Neural crest cell (in vitro differentiated cells): ENCODE measurements around the gene SNAI3. TPM values are rescaled to one million over a fixed set of nuclear protein-coding genes. Genes with fewer than 3 reads are reported as not detected.

Experiments used
- DNase-seq: peaks from one replicate; pipeline ENCODE4 v3.0.0; 2021; ENCODE audit warnings: low read depth, mixed read lengths, low spot score
- H3K27ac Mint-ChIP-seq: one replicate; pipeline ENCODE4 v1.8.0; 2021; ENCODE audit warnings: mild to moderate bottlenecking, mixed read lengths; ENCODE audit not compliant: unreplicated experiment
- H3K27me3 Mint-ChIP-seq: 2 replicates; pipeline ENCODE4 v1.8.0; 2021; ENCODE audit warnings: low read depth, mild to moderate bottlenecking, mixed read lengths
- H3K36me3 Mint-ChIP-seq: 2 replicates; pipeline ENCODE4 v1.8.0; 2021; ENCODE audit warnings: low read depth, mild to moderate bottlenecking, mixed read lengths
- H3K4me1 Mint-ChIP-seq: 2 replicates; pipeline ENCODE4 v1.8.0; 2021; ENCODE audit warnings: mixed read lengths
- H3K4me3 Mint-ChIP-seq: one replicate; pipeline ENCODE4 v1.8.0; 2021; ENCODE audit warnings: mild to moderate bottlenecking, mixed read lengths
- H3K9me3 Mint-ChIP-seq: 2 replicates; pipeline ENCODE4 v1.8.0; 2021; ENCODE audit warnings: mixed read lengths
- CTCF ChIP-seq: fragments of 200-600 bp; sonication (generic); conservative IDR thresholded peaks from 2 replicates; pipeline ENCODE4 v1.5.0; 2021; ENCODE audit warnings: antibody characterized with exemption, mild to moderate bottlenecking
- total RNA-seq: library from RNA; stranded (reverse); gene quantifications from 2 replicates; pipeline ENCODE4 v1.2.1, GENCODE V29; 2021

SNAI3 gene
- total RNA-seq, 1 donor from 2014 or later: not detected

- H3K4me1 Mint-ChIP-seq: peaks cover 8% of the 10 kb centered on the region
- H3K36me3 Mint-ChIP-seq: no peaks in the 10 kb centered on the region
- DNase-seq: no peak
- TF ChIP-seq CTCF: no peak
- H3K27ac Mint-ChIP-seq: no peak overlapping the region
- no peak overlapping the region for H3K4me3 Mint-ChIP-seq
- peaks cover 25% of the 10 kb centered on the region for H3K27me3 Mint-ChIP-seq
- H3K9me3 Mint-ChIP-seq: no peaks in the 10 kb centered on the region
Observed at GRCh38 chr16:88639231-88640038, 46.9 kb downstream of the SNAI3 start.

DNA sequence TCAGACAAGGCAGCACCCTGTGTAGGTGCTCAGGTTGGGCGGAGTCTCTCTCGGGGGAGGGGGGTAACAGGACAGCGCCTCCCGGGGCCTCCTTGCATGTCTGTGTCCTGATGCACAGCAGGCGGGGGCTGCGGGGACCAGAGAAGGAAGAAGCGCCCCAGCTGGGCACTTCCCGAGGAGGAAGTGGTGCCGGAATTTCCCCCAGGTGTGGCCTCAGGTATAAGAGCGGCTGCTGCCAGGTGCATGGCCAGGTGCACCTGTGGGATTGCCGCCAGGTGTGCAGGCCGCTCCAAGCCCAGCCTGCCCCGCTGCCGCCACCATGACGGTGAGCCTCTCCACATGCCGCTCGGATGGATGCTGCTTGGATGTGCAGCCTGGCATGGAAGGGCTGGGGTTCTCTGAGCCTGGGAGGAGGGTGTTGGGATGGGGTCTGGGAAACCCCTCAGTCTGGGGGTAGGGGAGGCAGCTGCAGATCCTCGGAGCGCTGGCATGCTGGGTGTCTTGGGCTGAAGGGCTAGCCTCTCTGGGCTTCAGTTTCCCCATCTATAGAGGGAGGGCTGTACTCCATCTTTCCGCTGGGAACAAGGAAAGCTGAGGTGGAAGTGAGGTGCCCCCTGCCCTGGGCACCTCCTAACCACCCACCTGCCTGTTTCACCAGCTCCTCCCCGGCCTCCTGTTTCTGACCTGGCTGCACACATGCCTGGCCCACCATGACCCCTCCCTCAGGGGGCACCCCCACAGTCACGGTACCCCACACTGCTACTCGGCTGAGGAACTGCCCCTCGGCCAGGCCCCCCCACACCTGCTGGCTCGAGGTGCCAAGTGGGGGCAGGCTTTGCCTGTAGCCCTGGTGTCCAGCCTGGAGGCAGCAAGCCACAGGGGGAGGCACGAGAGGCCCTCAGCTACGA, 47.7 kb downstream of the SNAI3 start, which contains the start of gene IL17C:
IL17C (plus strand) TSS at position 250 of the 908 bp plus-strand sequence; CDS start at position 320, 70 bp downstream.
- Mint-ChIP-seq H3K9me3 (no peaks in the 10 kb centered on the region), H3K27ac (no peak within 1 kb of the TSS), H3K27me3 (peaks cover 25% of the 10 kb centered on the region), H3K36me3 (no peaks in the 10 kb centered on the region), H3K4me1 (peaks cover 8% of the 10 kb centered on the region), H3K4me3 (peak within 1 kb of the TSS; percentile 4)
- TF ChIP-seq CTCF: no peak
- no peak for DNase-seq

DNA sequence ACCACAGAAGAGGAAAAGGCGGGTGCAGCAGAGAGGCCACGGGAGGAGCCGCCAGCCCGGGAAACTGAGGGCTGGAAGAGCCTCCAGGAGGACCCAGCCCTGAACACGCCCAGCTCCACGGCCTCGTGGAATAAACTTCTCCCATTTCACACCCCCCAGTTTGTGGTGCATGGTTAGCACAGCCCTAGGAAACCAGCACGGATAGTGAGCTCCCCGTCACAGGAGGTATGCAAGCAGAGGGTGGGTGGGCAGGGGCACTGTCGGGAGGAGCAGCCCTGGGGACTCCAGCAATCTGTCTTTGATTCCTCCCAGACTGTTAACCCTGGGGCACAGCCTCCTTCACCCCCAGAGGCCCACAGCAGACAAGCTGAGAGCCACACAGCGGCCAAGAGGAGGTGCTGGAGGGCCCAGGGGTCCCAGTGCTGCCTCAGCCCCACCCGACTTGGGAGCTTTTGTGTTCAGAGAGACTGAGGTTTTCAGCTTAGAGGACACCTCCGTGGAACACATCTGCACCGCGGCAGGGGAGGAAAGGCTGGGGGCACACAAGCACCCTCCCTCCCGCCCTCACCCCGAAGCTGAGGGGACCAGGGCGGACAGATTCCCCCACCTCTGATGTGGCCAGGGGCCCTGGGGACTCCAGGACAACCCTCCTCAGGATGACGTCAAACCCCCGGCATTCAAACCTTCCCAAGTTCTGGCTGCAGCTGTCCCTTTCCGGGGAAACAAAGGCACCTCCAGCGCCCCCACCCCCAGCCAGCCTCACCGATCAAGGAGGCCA, 49.6 kb downstream of the SNAI3 start:
- Mint-ChIP-seq H3K27me3 (peaks cover 25% of the 10 kb centered on the region), H3K36me3 (no peaks in the 10 kb centered on the region), H3K27ac (no peak overlapping the region), H3K9me3 (no peaks in the 10 kb centered on the region), H3K4me3 (peak overlapping the region; percentile 59), H3K4me1 (peaks cover 8% of the 10 kb centered on the region)
- TF ChIP-seq CTCF: no peak
- DNase-seq: no peak

DNA sequence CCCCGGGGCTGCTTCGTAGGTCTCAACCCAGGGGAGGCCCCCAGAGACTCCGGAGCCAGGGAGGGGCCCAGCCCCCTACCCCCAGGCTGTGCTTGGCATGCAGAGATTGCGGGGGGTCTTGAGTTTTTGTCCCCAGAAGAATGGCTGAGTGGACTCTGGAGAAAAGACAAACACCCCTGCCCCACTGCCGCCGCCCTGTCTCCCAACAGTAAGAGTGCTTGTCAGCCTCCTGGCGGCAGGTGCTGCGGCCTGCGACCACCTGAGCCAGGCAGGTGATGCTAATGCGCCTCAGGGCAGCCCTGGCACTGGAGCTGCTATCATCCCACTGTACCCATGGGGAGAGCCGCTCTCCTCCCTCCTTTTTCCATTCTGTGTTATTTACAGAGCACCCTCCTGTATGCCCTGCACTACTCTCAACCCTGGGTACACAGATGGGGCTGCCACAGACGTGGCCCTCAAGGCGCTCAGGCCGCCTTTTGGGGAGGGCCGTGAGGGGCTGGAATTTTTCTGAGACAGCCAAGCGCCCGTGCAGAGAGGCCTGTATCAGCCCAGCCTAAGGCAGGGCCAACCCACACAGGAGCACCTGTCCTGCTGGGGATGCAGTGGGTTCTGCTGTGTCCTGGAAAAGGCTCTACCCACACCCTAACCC, 50.5 kb downstream of the SNAI3 start:
- Mint-ChIP-seq H3K27me3 (peaks cover 25% of the 10 kb centered on the region), H3K9me3 (no peaks in the 10 kb centered on the region), H3K4me1 (peaks cover 8% of the 10 kb centered on the region), H3K27ac (no peak overlapping the region), H3K4me3 (no peak overlapping the region), H3K36me3 (no peaks in the 10 kb centered on the region)
- DNase-seq: no peak
- TF ChIP-seq CTCF: no peak
